ENCODE measurements around the gene PTPN1.

The PTPN1 gene

DNA sequence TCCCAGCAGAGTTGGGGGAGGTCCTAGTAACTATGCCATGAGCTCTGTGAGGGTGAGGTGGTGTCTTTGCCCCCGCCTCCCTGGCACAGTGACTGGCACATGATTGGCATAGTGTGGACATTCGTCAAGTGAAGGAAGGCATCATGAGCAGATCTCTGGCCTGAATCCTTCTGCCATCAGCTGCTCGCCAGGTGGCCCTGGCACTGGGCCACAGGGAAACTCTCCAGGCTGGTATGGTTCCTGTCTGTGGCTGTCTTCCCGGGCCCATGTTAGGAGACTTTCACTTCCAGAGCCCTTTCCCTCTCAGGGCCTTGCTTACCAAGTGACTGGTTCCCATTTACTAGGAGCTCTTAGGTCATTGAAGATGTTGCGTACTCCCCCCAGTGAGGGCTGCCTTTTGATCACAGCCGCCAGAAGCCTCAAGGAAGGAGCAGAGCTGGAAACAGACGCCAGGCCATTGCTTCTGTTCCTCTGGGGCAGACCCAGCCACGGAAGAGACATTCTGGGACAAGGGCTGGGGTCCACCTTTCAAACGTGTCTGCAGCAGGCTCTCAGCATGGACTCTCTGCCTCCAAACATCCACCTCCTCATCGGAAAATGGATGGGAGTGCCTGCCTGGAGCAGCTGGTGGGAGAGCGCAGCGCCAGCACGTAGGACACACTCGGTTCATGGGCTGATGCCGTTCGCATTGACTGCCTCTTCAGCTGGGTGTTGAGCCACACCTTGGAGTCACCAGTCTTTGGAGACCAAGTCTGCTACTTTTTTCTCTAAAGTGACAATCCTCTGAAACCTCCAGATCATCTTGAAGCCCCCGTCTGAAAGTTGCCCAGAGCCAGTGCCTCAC lies 67.2 kb downstream of the PTPN1 start:
- DNase-seq: no peak
- no peak for ATAC-seq

DNA sequence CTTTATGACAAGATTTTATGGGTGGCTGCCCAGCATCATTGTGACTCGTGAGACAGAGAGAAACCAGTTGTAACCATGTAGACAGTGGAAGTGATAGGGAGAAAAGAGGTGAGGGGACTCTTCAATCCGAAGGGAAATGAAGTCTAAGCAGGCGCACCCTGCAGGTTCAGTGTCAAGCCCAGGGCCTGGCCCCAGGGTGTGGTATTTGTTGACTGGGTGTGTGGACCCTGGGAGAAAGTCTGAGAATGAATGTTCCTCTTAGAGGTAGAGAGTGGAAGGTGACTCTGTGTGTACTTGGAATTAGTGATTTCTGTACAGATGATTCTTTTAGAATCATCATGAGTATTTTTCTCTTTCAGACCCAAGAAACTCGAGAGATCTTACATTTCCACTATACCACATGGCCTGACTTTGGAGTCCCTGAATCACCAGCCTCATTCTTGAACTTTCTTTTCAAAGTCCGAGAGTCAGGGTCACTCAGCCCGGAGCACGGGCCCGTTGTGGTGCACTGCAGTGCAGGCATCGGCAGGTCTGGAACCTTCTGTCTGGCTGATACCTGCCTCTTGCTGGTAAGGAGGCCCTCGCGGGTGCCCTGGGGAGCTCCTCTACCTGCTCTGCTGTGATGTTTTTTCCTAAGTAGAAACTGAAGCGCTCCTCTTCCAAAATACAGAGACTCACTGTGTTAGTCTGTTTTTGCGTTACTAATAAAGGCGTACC lies 68.0 kb downstream of the PTPN1 start:
- DNase-seq: no peak
- ATAC-seq: no peak

DNA sequence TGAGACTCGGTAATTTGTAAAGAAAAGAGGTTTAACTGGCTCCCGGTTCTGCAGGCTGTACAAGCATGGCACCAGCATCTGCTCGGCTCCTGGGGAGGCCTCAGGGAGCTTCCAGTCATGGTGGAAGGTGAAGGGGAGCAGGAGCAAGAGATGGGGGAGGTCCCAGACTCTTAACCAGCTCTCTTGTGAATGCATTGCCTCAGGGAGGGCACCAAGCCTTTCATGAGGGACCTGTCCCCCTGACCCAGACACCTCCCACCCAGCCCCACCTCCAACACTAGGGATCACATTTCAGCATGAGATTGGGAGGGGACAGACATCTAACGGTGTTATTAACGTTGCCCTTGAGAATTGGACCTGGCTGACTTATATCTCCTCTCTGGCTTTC lies 68.6 kb downstream of the PTPN1 start:
- DNase-seq (no peak), ATAC-seq (no peak)

DNA sequence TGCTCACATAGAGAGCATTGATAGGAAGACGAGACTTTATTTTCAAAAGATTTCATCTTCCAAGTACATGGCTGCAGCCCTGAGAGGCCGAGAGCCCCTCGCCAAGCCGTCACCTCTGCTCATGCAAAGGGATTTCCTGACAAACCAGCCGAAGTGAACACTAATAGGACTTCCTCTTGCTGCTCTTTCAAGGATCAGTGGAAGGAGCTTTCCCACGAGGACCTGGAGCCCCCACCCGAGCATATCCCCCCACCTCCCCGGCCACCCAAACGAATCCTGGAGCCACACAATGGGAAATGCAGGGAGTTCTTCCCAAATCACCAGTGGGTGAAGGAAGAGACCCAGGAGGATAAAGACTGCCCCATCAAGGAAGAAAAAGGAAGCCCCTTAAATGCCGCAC lies 69.3 kb downstream of the PTPN1 start:
- DNase-seq: no peak
- ATAC-seq: no peak

DNA sequence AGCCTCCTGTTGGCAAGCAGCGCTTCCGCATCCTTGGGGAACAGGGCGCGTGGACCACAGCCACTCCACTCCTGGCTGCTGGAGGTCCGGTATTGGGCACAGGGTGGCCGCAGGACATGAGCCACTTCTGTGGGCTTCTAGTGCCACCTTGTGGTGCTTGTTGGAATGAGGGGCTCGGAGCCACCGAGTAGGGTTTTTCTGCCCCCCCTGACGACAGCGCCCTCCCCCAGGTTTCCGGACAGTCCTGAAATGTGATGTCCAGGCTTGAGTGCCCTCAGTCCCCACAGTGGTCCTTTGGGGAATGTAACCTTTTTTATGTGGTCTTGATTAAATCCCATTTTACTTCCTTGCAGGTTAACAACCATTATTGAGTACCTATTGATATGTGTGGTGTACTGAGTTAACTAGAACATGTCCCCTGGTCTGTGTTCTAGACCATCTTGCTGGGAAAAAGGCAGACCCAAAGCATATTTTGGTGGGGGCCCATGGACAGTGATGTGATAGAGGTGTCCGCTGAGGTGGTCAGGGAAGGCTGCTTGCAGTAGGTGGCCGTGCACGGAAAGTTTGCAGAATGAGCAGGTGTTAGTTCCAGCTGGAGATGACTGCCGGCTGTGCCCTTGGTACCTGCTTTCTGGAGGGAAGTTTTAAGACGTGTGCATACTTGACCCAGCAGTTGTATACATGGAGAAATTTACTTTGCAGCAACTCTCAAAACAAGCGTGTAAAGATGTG lies 70.0 kb downstream of the PTPN1 start:
- DNase-seq (peak; percentile 70), ATAC-seq (peak; percentile 55)

DNA sequence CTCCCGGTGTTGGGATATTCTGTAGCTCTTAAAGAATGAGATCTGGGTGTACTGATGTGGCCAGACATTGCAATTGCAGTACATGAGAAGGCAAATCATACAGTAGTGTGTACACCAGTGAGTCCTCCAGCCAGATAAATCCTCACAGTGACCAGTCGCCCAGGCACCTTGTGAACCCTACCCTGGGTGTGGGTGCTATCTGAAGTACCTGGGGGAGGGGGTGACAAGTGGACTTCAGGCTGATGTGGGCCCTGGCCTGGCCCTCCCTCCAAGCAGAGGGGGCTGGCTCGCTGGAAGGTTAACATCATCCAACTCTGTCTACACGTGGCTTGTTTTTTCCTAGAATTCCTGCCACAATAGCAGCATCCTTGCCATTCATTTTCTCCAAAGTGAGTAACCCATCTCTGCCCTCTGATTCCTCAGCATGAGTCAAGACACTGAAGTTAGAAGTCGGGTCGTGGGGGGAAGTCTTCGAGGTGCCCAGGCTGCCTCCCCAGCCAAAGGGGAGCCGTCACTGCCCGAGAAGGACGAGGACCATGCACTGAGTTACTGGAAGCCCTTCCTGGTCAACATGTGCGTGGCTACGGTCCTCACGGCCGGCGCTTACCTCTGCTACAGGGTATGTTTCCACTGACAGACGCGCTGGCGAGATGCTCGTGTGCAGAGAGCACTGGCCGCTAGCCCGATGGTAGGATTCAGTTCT lies 70.8 kb downstream of the PTPN1 start:
- DNase-seq (no peak), ATAC-seq (no peak)

DNA sequence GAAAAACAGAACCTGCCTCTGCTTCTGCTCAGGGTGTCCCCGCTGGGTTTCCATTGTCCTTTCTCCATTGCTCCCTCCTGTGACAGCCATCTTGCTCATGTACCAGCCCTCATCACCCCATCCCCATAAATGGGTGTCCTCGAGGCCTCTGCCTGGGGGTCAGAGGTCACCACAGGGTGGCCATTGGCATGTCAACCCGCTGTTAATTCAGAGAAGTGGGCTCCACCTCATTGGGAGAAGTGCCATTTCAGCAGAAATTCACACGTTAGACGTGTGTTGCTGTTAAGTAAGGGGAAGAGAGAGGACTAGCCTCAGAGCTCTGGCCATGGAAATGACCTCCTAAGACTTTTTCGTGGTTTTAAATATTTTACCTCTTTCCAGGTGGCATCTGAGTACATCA lies 71.9 kb downstream of the PTPN1 start:
- DNase-seq (no peak), ATAC-seq (no peak)

DNA sequence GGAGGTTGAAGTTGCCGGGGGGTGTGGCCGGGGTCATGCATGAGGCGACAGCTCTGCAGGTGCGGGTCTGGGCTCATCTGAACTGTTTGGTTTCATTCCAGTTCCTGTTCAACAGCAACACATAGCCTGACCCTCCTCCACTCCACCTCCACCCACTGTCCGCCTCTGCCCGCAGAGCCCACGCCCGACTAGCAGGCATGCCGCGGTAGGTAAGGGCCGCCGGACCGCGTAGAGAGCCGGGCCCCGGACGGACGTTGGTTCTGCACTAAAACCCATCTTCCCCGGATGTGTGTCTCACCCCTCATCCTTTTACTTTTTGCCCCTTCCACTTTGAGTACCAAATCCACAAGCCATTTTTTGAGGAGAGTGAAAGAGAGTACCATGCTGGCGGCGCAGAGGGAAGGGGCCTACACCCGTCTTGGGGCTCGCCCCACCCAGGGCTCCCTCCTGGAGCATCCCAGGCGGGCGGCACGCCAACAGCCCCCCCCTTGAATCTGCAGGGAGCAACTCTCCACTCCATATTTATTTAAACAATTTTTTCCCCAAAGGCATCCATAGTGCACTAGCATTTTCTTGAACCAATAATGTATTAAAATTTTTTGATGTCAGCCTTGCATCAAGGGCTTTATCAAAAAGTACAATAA lies 72.5 kb downstream of the PTPN1 start:
- DNase-seq: no peak

DNA sequence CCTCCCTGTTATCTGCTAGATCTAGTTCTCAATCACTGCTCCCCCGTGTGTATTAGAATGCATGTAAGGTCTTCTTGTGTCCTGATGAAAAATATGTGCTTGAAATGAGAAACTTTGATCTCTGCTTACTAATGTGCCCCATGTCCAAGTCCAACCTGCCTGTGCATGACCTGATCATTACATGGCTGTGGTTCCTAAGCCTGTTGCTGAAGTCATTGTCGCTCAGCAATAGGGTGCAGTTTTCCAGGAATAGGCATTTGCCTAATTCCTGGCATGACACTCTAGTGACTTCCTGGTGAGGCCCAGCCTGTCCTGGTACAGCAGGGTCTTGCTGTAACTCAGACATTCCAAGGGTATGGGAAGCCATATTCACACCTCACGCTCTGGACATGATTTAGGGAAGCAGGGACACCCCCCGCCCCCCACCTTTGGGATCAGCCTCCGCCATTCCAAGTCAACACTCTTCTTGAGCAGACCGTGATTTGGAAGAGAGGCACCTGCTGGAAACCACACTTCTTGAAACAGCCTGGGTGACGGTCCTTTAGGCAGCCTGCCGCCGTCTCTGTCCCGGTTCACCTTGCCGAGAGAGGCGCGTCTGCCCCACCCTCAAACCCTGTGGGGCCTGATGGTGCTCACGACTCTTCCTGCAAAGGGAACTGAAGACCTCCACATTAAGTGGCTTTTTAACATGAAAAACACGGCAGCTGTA lies 73.4 kb downstream of the PTPN1 start:
- ATAC-seq (no peak), DNase-seq (no peak)

More for the DNA sequence above, 72.5 kb downstream of the PTPN1 start:
- ATAC-seq: no peak

DNA sequence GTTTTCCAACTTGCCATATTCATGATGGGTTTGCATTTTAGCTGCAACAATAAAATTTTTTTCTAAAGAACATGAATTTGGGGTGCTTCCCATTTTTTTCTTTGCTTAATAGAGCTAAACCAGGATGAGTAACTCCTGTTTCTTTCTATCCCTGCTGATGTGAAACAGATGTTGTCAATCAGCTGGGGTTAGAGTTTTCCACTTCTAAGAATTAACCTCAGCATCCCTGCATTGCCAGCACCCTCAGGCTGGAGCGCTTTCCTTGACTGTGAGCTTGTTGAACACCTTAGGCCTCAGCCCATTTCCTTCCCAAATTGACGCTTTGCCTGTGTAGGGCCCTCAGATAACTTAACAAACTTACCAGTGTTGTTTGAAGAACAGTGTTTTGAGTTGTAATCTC lies 74.5 kb downstream of the PTPN1 start:
- ATAC-seq (no peak), DNase-seq (no peak)

DNA sequence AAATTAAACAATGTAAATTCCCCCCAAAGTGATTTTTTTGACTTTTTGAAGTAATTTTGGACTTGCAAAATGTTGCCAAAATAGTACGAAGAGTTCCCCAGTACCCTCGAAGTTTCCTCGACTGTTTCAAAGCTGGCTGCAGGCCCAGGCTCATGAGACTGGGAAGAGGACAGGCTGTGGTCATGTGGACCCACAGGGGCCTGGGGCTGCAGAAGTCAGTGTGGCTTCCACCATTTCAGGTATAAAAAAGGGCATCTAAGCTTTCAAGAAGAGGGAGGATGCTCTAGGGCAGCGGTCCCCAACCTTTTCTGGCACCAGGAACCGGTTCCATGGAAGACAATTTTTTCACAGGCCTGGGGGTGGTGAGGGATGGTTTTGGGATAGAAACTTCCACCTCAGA lies 75.0 kb downstream of the PTPN1 start:
- no peak for ATAC-seq

DNA sequence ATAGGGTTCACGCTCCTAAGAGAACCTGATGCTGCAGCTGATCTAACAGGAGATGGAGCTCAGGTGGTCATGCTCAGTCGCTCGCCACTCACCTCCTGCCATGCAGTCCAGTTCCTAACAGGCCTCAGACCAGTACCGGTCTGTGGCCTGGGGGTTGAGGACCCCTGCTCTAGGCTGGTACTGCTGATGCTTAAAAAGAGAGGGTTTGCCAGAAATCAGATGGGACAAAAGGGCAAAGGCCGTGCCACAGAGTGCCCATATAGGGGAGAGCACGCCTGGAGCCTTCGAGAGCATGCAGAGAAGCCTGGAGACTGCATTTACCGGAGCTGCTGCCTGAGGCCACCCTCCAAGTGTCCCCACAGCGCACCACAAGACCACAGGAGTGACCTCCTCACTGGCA lies 75.5 kb downstream of the PTPN1 start:
- DNase-seq: no peak
- ATAC-seq: no peak

More for the DNA sequence above, 75.0 kb downstream of the PTPN1 start:
- no peak for DNase-seq

DNA sequence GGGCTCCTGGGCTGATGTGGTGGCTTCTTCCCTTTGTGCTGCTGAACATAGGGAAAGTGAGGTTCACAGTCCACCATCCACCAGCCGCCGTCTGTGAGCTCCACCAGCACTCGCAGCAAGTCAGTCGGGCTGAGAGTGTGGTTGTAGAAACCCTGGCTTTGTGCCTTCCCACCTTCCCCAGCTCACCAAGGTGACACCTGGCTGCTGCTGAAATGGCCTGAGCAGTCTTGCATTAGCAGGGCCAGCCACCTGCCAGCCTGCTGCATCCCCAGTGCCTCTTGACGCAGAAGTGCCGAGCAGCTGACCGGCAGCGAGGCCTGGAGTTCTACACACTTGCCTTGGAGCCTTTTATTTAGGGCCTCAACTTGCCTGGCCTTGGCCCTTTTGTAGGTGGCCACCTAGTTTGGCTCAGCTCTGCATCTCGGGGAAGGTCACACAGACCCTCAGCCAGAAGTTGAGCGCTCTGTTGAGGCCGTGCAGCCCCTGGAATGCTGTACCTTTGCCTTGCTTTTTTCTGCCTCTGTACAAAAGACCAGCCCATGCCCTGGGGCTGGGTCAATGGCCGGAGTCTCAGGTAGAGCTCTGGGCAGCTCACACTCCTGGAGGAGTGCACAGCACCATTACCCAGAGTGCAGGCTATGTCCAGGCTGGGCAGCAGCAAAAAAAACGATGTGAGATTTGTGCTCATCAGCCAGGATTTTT lies 76.5 kb downstream of the PTPN1 start:
- no peak for ATAC-seq
- no peak for DNase-seq

DNA sequence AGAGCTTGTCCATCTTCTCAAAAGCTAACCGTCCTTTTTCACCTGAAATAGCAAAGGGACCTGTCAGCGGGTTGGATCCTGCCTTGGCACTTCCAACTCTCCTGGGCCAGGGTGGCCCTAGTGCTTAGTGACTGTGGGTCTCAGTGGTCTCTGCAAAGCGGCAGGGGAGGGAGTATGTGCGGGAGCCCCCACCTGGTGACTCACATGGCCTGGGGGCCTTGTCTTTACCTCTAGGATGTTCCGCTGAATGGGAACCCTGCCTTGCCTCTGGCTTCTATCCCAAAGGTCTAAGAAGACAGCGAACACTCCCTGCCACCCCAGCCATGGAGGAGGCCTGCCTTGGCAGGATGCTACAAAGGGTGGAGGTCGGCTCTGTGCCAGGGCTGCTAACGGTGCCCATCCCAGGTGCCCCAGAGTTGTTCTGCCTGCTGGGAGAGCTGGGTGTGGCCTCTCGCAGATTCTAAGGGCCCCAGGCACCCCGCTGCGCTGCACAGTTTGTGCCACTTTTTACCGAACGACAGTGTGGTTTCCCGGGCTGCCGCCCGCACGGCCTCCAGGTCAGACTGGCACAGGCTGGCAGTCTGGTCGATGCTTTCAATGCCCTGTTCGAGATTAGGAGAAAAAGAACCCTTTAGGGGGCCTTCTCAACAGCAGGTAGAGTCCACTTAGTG lies 77.2 kb downstream of the PTPN1 start:
- no peak for ATAC-seq
- DNase-seq: no peak

DNA sequence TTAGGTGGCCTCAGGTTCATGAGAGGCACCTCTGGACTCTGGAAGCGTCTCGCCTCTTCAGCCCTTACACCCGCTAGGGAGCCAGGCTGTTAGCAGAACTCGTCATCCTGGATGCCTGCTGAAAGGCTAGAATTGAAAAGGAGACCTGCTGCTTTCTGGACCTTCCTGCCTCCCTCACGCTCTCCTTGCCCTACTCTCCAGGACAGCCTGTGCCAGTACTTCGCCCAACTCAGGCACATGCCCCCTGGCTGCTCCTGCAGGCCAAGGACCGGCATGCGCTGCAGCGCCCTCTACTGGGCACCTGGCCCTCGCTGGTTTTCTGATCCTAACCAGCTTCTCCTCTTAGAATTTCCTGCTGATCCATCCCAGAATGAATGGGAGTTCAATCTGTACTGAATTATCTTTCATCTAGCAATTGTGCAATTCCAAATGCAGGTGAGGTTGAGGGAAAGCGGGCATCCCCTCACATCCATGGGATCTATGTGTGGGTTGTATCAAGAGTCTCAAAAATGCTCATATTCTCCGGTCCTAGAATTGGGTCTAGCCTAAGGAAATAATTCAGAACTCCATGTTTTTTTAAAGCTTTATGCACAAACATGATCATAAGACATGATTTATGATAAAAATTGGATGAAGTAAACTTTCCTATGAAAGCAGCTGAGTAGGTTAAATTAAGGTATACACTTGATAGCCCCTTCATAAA lies 78.0 kb downstream of the PTPN1 start:
- DNase-seq: peak; percentile 88
- ATAC-seq: peak; percentile 53

DNA sequence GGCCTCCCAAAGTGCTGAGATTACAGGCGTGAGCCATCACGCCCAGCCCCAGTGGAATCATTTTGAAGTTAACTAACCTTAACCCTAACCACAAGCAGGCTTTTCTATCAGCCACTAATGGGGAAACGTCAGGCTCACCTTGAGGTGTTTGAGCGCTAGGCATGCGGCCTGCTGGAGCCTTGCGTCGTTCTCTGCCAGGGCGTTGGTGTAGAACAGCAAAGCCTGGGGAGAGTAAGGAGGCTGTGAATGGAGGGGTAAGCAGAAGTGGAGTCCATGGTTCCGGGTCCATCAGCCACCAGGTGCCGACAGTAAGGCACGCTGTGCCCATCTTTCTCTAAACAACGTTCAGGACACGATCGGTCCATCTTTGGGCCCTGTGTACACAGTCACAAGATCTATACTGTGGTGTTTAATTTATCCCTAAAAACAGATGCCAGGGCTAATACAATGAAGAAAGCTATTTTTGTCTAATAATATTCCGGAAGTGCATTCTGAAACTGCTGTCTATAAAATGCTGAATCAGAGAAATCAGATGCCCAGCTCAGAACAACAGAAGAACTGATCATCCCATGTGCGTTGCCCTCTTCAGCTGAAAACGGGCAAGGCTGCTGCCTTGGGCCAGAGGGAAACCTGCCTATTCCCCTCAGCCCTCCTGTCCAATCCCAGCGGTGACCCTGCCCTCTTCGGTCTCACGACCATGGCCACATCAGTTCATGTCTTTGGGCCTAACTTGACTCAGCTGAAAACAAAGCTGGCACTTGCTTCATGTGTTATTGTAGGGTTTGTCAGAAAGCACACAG lies 79.6 kb downstream of the PTPN1 start:
- ATAC-seq (no peak), DNase-seq (no peak)

DNA sequence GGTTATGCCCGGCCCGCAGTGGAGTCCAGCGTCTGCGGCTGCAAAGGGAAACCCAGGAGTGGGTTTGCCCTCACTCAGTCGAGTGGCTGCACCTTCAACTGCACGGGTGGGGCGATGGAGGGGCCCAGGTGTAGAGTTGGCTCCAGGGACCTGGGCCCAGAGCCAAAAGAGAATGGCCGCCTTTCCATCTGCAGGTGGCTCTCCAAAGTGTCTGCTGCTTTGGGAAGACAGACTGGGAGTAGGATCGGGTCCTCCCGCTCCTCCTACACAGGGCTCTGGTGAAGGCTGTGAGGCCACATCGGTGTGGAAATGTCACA lies 80.1 kb downstream of the PTPN1 start:
- no peak for ATAC-seq

DNA sequence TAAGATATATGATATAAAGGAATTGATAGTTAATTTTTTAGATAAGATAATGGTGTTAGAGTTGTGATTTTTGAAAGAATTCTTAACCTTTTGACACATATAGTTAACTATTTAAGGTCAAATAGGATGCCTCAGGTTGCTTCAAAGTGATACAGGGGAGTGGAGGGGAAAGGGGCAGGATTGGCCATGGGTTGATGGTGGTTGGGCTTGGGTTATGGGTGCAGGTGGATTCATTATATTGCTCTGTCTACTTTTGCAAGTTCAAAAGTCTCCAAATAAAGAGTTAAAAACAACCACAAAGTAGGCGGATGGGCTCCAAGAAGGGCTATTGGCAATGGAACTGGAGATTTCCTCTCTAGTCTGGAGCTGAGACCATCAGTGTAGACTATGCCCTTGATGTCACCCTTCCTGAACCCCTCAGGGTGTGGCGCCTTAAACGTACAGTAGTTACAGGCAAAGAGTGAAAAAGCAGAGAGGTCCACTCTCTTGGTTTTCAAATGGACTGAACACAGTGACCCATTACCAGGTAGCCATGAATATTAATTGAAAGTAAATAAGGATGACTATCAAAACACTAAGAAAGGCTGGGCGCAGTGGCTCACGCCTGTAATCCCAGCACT lies 81.2 kb downstream of the PTPN1 start:
- ATAC-seq (no peak), DNase-seq (no peak)

More for the DNA sequence above, 80.1 kb downstream of the PTPN1 start:
- no peak for DNase-seq
